Keratinocyte (primary cell): ENCODE results near the gene PRKAG2. TPM values are rescaled to one million over a fixed set of nuclear protein-coding genes. Genes with fewer than 3 reads are reported as not detected.

Experiments
- DNase-seq: peaks from one replicate; pipeline ENCODE4 v3.0.0-alpha.2; 2011; ENCODE audit warnings: low read depth, missing footprints, low spot score
- FAIRE-seq: peaks from 2 replicates; lab custom pipeline; 2011; peaks lifted over from hg19 to GRCh38; lab: Jason Lieb, UNC
- H2AFZ ChIP-seq: 2 replicates; pipeline ENCODE4 v1.6.0; 2012; ENCODE audit warnings: low read length, control low read depth, inconsistent platforms; ENCODE audit not compliant: control insufficient read depth
- H3K27ac ChIP-seq: 2 replicates; pipeline ENCODE4 v1.5.1; 2011; ENCODE audit warnings: low read length; ENCODE audit not compliant: control insufficient read depth, insufficient read depth
- H3K27me3 ChIP-seq: 3 replicates; pipeline ENCODE4 v1.6.0; 2011; ENCODE audit warnings: low read length; ENCODE audit not compliant: control insufficient read depth, insufficient read depth; ENCODE audit errors: extremely low read depth
- H3K36me3 ChIP-seq, 2 experiments: 2 replicates in 1 of 2; 3 replicates in 1 of 2; pipeline ENCODE4 v1.5.1; 2011; ENCODE audit warnings: low read length in 2 of 2, mild to moderate bottlenecking in 1 of 2; ENCODE audit not compliant: control insufficient read depth in 2 of 2, insufficient read depth in 2 of 2; ENCODE audit errors: extremely low read depth in 1 of 2
- H3K4me1 ChIP-seq: 3 replicates; pipeline ENCODE4 v1.5.1; 2011; ENCODE audit warnings: low read length; ENCODE audit not compliant: control insufficient read depth, insufficient read depth; ENCODE audit errors: extremely low read depth
- H3K4me2 ChIP-seq: 3 replicates; pipeline ENCODE4 v1.6.0; 2011; ENCODE audit warnings: low read depth, low read length; ENCODE audit not compliant: control insufficient read depth, insufficient read depth; ENCODE audit errors: extremely low read depth
- H3K4me3 ChIP-seq, 3 experiments: fragments of 200-600 bp in 1 of 3; sonication (generic) in 1 of 3; 2 replicates in 2 of 3; 3 replicates in 1 of 3; pipeline ENCODE4 v1.5.1; 2011 to 2016; ENCODE audit warnings: low read length in 3 of 3, mild to moderate bottlenecking in 3 of 3, control low read depth in 2 of 3, inconsistent platforms in 1 of 3, low read depth in 1 of 3, mixed read lengths in 1 of 3, mixed run types in 1 of 3, moderate library complexity in 1 of 3; ENCODE audit not compliant: control insufficient read depth in 2 of 3, insufficient read depth in 2 of 3; ENCODE audit errors: extremely low read depth in 1 of 3
- H3K79me2 ChIP-seq: 2 replicates; pipeline ENCODE4 v1.6.0; 2012; ENCODE audit warnings: low read length; ENCODE audit not compliant: control insufficient read depth, insufficient read depth
- H3K9ac ChIP-seq: 3 replicates; pipeline ENCODE4 v1.6.0; 2011; ENCODE audit warnings: low read length; ENCODE audit not compliant: control insufficient read depth, insufficient read depth; ENCODE audit errors: extremely low read depth
- H3K9me1 ChIP-seq: 3 replicates; pipeline ENCODE4 v1.6.0; 2011; ENCODE audit warnings: low read length; ENCODE audit not compliant: control insufficient read depth, insufficient read depth; ENCODE audit errors: extremely low read depth
- H3K9me3 ChIP-seq: 2 replicates; pipeline ENCODE4 v1.5.1; 2012; ENCODE audit warnings: low read depth, low read length; ENCODE audit not compliant: control insufficient read depth
- H4K20me1 ChIP-seq: 3 replicates; pipeline ENCODE4 v1.6.0; 2011; ENCODE audit warnings: low read length; ENCODE audit not compliant: control insufficient read depth, insufficient read depth; ENCODE audit errors: extremely low read depth
- EZH2 ChIP-seq: IDR thresholded peaks from one replicate; pipeline ENCODE4 v1.6.1; 2012; ENCODE audit warnings: inconsistent platforms, mild to moderate bottlenecking, low read length, moderate library complexity
- dilution Hi-C: fragments of 300-500 bp; cut with MboI; formaldehyde crosslinking; loops from one replicate; pipeline ENCODE4 v1.7.0; 2020; ENCODE audit warnings: low sequenced_read_pairs; ENCODE audit not compliant: extremely low pct_ligation_motif_present
- polyA plus RNA-seq, 5 experiments: library from polyadenylated mRNA; depleted of rRNA in 3 of 5; stranded (reverse) in 3 of 5; stranded (forward) in 1 of 5; unstranded in 1 of 5; fragments of >200 nt; gene quantifications; 1 replicate in 1 of 5; 2 replicates in 3 of 5; 3 replicates in 1 of 5; pipeline versions ENCODE4 v1.2.1 to v1.2.3, GENCODE V29; 2011 to 2012; ENCODE audit warnings: missing spikeins in 2 of 5, low read depth in 1 of 5, low replicate concordance in 1 of 5
- TF ChIP-seq, protein P1 (sequence below), 3 experiments: IDR thresholded peaks in 1 of 3; conservative IDR thresholded peaks in 1 of 3; optimal IDR thresholded peaks in 1 of 3; 2 replicates in 2 of 3; 3 replicates in 1 of 3; pipeline versions ENCODE3 to v1.5.1; 2011; ENCODE audit warnings: low read length in 3 of 3, mild to moderate bottlenecking in 3 of 3, moderate library complexity in 2 of 3, control low read depth in 1 of 3, inconsistent platforms in 1 of 3; ENCODE audit not compliant: insufficient read depth in 2 of 3; ENCODE audit errors: extremely low read depth in 1 of 3

The PRKAG2 gene
- polyA plus RNA-seq, 1 donor (not counting 4 experiments of a cell fraction or from before 2014, with no cell fraction given): 39.5 TPM

DNA sequence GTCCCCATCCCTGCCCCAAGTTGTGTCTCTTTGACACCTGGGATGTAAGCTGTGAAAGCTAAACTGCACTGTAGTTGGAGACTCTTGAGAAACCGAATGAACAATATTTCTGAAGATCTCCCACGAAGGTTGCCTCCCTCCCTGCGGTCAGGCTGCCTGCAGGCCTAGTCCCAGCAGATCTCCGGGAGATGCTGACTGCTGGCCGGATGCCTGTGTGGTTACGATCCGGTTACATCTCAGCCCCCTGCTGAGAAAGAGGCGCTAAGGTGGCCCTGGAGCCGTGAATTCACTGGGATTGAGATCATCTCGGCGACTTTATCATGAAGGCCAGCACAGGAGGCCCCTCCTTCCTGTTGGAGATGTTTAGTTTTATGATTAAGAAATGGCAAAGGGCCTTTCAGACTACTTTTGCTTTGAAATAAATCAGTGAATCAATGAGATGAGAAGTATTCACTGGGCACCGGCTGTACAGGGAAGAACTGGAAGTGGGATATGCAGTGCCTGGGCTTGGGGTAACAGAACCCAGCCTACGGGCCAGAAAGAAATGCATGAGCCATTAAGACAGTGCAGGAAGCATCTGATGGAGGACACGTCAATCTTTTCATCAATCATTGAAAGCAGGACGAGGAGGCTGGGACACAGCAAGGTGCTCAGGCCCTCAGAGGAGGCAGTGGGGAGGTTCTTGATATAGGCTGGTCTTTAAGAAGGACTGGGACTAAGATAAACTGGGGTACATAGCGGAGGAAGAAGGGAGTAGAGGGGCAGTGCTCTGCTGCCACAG is 177.6 kb downstream of the PRKAG2 start:
- Histone ChIP-seq H3K4me3 (no peak overlapping the region), H3K27me3 (no peaks in the 10 kb centered on the region), H3K9me3 (no peaks in the 10 kb centered on the region), H3K4me1 (peaks cover 25% of the 10 kb centered on the region), H3K36me3 (no peaks in the 10 kb centered on the region), H3K79me2 (no peaks in the 10 kb centered on the region), H3K4me2 (no peak overlapping the region), H3K27ac (no peak overlapping the region), H2AFZ (no peak overlapping the region), H4K20me1 (no peaks in the 10 kb centered on the region), H3K9me1 (no peaks in the 10 kb centered on the region), H3K9ac (no peak overlapping the region)
- dilution Hi-C loops: no loop called here
- FAIRE-seq (no peak), DNase-seq (no peak)
- no peak for TF ChIP-seq EZH2
- TF ChIP-seq, protein P1, sequence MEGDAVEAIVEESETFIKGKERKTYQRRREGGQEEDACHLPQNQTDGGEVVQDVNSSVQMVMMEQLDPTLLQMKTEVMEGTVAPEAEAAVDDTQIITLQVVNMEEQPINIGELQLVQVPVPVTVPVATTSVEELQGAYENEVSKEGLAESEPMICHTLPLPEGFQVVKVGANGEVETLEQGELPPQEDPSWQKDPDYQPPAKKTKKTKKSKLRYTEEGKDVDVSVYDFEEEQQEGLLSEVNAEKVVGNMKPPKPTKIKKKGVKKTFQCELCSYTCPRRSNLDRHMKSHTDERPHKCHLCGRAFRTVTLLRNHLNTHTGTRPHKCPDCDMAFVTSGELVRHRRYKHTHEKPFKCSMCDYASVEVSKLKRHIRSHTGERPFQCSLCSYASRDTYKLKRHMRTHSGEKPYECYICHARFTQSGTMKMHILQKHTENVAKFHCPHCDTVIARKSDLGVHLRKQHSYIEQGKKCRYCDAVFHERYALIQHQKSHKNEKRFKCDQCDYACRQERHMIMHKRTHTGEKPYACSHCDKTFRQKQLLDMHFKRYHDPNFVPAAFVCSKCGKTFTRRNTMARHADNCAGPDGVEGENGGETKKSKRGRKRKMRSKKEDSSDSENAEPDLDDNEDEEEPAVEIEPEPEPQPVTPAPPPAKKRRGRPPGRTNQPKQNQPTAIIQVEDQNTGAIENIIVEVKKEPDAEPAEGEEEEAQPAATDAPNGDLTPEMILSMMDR (optimal IDR thresholded peaks at IDR 0.05 in 1 of 3, IDR thresholded peaks at IDR 0.05 in 1 of 3, conservative IDR thresholded peaks at IDR 0.05 in 1 of 3; ENCODE audit: extremely low read depth in 1 of 3, insufficient read depth in 2 of 3, low read length in 3 of 3): no peak

DNA sequence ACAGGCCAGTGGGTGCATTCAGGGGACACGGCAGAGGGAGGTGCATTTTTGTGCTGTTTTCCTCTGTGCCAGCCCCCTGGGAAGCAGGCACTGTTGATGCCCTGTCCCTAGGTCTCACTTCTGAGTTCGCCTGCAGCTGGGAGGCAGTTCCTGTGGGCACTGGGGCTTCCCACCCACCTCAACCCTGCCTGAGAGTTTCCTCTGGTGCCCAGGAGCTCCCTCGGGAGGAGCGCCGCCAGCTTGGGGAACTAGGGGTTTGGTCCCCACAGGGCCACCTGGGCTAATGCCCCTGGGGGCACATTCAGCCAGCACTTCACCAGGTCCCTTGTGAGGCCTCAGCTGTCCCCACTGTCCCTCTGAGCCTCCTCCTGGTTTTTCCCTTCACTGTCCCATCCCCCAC is 179.0 kb downstream of the PRKAG2 start:
- H4K20me1 ChIP-seq: no peaks in the 10 kb centered on the region
- H3K4me1 ChIP-seq: peaks cover 25% of the 10 kb centered on the region
- no peak overlapping the region for H3K4me2 ChIP-seq
- no peak overlapping the region for H3K9ac ChIP-seq
- TF ChIP-seq EZH2: no peak
- TF ChIP-seq, protein P1 (optimal IDR thresholded peaks at IDR 0.05 in 1 of 3, IDR thresholded peaks at IDR 0.05 in 1 of 3, conservative IDR thresholded peaks at IDR 0.05 in 1 of 3; ENCODE audit: extremely low read depth in 1 of 3, insufficient read depth in 2 of 3, low read length in 3 of 3): no peak
- dilution Hi-C loops: no loop called here
- H3K9me3 ChIP-seq: no peaks in the 10 kb centered on the region
- no peaks in the 10 kb centered on the region for H3K27me3 ChIP-seq
- FAIRE-seq (no peak), DNase-seq (no peak)
- H3K79me2 ChIP-seq: no peaks in the 10 kb centered on the region
- H3K36me3 ChIP-seq: no peaks in the 10 kb centered on the region
- H3K27ac ChIP-seq: no peak overlapping the region
- H2AFZ ChIP-seq: no peak overlapping the region
- H3K4me3 ChIP-seq: no peak overlapping the region
- H3K9me1 ChIP-seq: no peaks in the 10 kb centered on the region
